Endothelial cell (in vitro differentiated cells): Measurements from ENCODE around the gene TBC1D22A. TPM values are rescaled to one million over a fixed set of nuclear protein-coding genes. Genes with fewer than 3 reads are reported as not detected.

Experiments
- DNase-seq: peaks from one replicate; pipeline ENCODE4 v3.0.0; 2021; ENCODE audit warnings: low spot score
- H3K27ac Mint-ChIP-seq: one replicate; pipeline ENCODE4 v1.8.0; 2021; ENCODE audit warnings: mixed read lengths, inconsistent platforms; ENCODE audit not compliant: unreplicated experiment
- H3K27me3 Mint-ChIP-seq: one replicate; pipeline ENCODE4 v1.8.0; 2021; ENCODE audit warnings: mild to moderate bottlenecking, moderate library complexity, mixed read lengths, inconsistent platforms; ENCODE audit not compliant: unreplicated experiment
- H3K36me3 Mint-ChIP-seq: one replicate; pipeline ENCODE4 v1.8.0; 2021; ENCODE audit warnings: mild to moderate bottlenecking, low read depth, mixed read lengths, inconsistent platforms; ENCODE audit not compliant: unreplicated experiment
- H3K4me1 Mint-ChIP-seq: one replicate; pipeline ENCODE4 v1.8.0; 2021; ENCODE audit warnings: mild to moderate bottlenecking, mixed read lengths, inconsistent platforms; ENCODE audit not compliant: unreplicated experiment
- H3K4me3 Mint-ChIP-seq: one replicate; pipeline ENCODE4 v1.8.0; 2021; ENCODE audit warnings: mild to moderate bottlenecking, mixed read lengths, inconsistent platforms; ENCODE audit not compliant: unreplicated experiment
- H3K9me3 Mint-ChIP-seq: one replicate; pipeline ENCODE4 v1.8.0; 2021; ENCODE audit warnings: mixed read lengths, inconsistent platforms; ENCODE audit not compliant: unreplicated experiment
- total RNA-seq: library from RNA; stranded (reverse); fragmentation: NEBNext Ultra II Directional; extraction: Animal tissue kit (Norgen Biotek cat#: 25700); gene quantifications from one replicate; pipeline ENCODE4 v1.2.1, GENCODE V29; 2021; ENCODE audit not compliant: unreplicated experiment
- TF ChIP-seq, protein P1 (sequence below): fragments of 200-600 bp; sonication (generic); IDR thresholded peaks from one replicate; pipeline ENCODE4 v1.5.0; 2021; ENCODE audit warnings: antibody characterized with exemption; ENCODE audit not compliant: unreplicated experiment

TBC1D22A gene
- total RNA-seq, 1 donor from 2014 or later: 25.3 TPM

GRCh38 chr22:46801826-46802607 lies 39.6 kb downstream of the TBC1D22A start:
- Mint-ChIP-seq H3K9me3 (no peaks in the 10 kb centered on the region), H3K27ac (no peak overlapping the region), H3K36me3 (peaks cover 35% of the 10 kb centered on the region), H3K4me1 (peaks cover 3% of the 10 kb centered on the region), H3K27me3 (peaks cover 8% of the 10 kb centered on the region), H3K4me3 (no peak overlapping the region)
- no peak for DNase-seq
- TF ChIP-seq, protein P1, sequence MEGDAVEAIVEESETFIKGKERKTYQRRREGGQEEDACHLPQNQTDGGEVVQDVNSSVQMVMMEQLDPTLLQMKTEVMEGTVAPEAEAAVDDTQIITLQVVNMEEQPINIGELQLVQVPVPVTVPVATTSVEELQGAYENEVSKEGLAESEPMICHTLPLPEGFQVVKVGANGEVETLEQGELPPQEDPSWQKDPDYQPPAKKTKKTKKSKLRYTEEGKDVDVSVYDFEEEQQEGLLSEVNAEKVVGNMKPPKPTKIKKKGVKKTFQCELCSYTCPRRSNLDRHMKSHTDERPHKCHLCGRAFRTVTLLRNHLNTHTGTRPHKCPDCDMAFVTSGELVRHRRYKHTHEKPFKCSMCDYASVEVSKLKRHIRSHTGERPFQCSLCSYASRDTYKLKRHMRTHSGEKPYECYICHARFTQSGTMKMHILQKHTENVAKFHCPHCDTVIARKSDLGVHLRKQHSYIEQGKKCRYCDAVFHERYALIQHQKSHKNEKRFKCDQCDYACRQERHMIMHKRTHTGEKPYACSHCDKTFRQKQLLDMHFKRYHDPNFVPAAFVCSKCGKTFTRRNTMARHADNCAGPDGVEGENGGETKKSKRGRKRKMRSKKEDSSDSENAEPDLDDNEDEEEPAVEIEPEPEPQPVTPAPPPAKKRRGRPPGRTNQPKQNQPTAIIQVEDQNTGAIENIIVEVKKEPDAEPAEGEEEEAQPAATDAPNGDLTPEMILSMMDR: no peak

GRCh38 chr22:46802608-46803027 lies 40.2 kb downstream of the TBC1D22A start:
- no peak overlapping the region for H3K27ac Mint-ChIP-seq
- no peaks in the 10 kb centered on the region for H3K9me3 Mint-ChIP-seq
- H3K27me3 Mint-ChIP-seq: peaks cover 8% of the 10 kb centered on the region
- H3K4me3 Mint-ChIP-seq: no peak overlapping the region
- DNase-seq: no peak
- TF ChIP-seq, protein P1: no peak
- peaks cover 3% of the 10 kb centered on the region for H3K4me1 Mint-ChIP-seq
- H3K36me3 Mint-ChIP-seq: peaks cover 35% of the 10 kb centered on the region

GRCh38 chr22:46803031-46803880 lies 40.8 kb downstream of the TBC1D22A start:
- TF ChIP-seq, protein P1: peak; percentile 97
- Mint-ChIP-seq H3K36me3 (peaks cover 35% of the 10 kb centered on the region), H3K9me3 (no peaks in the 10 kb centered on the region), H3K4me1 (peaks cover 3% of the 10 kb centered on the region), H3K27ac (no peak overlapping the region), H3K4me3 (no peak overlapping the region), H3K27me3 (peaks cover 8% of the 10 kb centered on the region)
- peak; percentile 63 for DNase-seq

DNA sequence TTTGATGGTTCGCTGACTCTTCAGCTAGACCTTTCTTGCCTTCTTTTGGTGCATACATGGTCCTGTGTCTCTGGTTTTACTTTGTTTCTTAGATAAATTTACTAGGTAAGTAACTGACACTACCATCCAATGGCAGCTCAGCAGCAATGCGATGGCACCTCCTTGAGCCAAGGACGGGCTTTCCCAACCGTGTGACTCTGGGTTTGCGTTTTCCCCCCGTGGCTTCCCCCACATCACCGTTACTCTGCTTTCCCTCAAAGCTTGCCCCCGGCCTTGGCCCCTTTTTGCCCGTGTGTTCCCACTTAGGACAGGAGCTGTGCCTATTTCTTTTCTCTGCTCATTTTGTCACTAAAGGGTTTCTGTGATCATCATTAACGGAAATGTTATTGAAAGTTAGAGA lies 41.5 kb downstream of the TBC1D22A start:
- Mint-ChIP-seq H3K27me3 (peaks cover 8% of the 10 kb centered on the region), H3K9me3 (no peaks in the 10 kb centered on the region), H3K27ac (no peak overlapping the region), H3K36me3 (peaks cover 35% of the 10 kb centered on the region), H3K4me3 (peak overlapping the region; percentile 62), H3K4me1 (peaks cover 3% of the 10 kb centered on the region)
- TF ChIP-seq, protein P1: no peak
- DNase-seq: no peak
